NB4 (cell line): ENCODE results near the gene HSD17B1.

Source experiments
- DNase-seq: peaks from one replicate; pipeline ENCODE4 v3.0.0; 2010; ENCODE audit warnings: low read depth
- H3K4me3 ChIP-seq: one replicate; pipeline ENCODE4 v1.5.1; 2011; ENCODE audit warnings: mild to moderate bottlenecking, low read depth, low read length, moderate library complexity
- MYC ChIP-seq: IDR thresholded peaks from 2 replicates; pipeline ENCODE4 v1.6.1; 2011; ENCODE audit warnings: low read depth, low read length
- POLR2A ChIP-seq: IDR thresholded peaks from 2 replicates; pipeline ENCODE4 v1.6.1; 2011; ENCODE audit warnings: mild to moderate bottlenecking; ENCODE audit not compliant: insufficient read length; ENCODE audit errors: extremely low read depth
- TF ChIP-seq, protein P1 (sequence below): IDR thresholded peaks from one replicate; pipeline ENCODE4 v1.5.1; 2012; ENCODE audit warnings: low read depth, low read length
- TF ChIP-seq, protein P2 (sequence below): IDR thresholded peaks from 2 replicates; pipeline ENCODE4 v1.6.1; 2011; ENCODE audit warnings: low read depth, low read length

The HSD17B1 gene

DNA sequence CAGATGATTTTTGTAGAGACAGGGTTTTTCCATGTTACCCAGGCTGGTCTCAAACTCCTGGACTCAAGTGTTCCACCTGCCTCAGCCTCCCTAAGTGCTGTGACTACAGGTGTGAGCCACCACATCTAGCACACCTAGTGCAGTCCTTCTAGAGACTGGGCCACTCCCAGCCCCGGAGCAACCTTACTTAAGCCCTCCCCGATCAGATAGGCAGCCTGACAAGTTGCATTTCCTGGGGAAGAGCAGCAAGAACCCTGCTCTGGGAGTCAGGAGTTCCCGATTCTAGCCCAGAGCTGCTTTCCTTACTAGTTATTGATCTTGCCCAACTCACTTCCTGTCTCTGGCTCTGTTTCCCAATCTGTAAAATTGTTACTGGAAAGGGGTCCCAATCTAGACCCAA, 23.7 kb upstream of the HSD17B1 start:
- no peak for DNase-seq
- TF ChIP-seq MYC = no peak
- TF ChIP-seq, protein P1, sequence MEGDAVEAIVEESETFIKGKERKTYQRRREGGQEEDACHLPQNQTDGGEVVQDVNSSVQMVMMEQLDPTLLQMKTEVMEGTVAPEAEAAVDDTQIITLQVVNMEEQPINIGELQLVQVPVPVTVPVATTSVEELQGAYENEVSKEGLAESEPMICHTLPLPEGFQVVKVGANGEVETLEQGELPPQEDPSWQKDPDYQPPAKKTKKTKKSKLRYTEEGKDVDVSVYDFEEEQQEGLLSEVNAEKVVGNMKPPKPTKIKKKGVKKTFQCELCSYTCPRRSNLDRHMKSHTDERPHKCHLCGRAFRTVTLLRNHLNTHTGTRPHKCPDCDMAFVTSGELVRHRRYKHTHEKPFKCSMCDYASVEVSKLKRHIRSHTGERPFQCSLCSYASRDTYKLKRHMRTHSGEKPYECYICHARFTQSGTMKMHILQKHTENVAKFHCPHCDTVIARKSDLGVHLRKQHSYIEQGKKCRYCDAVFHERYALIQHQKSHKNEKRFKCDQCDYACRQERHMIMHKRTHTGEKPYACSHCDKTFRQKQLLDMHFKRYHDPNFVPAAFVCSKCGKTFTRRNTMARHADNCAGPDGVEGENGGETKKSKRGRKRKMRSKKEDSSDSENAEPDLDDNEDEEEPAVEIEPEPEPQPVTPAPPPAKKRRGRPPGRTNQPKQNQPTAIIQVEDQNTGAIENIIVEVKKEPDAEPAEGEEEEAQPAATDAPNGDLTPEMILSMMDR = no peak
- no peak for TF ChIP-seq POLR2A
- TF ChIP-seq, protein P2, sequence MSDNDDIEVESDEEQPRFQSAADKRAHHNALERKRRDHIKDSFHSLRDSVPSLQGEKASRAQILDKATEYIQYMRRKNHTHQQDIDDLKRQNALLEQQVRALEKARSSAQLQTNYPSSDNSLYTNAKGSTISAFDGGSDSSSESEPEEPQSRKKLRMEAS = no peak
- no peak overlapping the region for H3K4me3 ChIP-seq

DNA sequence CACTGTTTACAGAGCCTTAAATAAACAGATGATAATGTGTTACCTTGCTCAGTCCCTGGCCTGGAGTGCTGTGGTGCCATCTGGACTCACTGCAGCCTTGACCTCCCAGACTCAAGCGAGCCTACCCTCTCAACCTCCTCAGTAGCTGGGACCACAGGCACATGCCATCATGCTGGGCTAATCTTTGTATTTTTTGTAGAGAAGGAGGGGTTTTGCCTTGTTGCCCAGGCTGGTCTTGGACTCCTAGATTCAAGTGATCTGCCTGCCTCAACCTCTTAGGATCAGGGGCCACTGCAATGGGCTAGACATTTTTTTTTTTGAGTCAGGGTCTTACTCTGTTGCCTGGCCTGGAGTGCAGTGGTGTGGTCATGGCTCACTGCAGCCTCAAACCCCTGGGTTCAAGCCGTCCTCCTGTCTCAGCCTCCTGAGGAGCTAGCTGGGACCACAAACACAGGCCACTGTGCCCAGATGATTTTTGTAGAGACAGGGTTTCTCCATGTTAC, 21.7 kb upstream of the HSD17B1 start:
- TF ChIP-seq MYC (no peak), POLR2A (no peak)
- TF ChIP-seq, protein P2 = no peak
- TF ChIP-seq, protein P1 = no peak
- H3K4me3 ChIP-seq = no peak overlapping the region
- DNase-seq = no peak

DNA sequence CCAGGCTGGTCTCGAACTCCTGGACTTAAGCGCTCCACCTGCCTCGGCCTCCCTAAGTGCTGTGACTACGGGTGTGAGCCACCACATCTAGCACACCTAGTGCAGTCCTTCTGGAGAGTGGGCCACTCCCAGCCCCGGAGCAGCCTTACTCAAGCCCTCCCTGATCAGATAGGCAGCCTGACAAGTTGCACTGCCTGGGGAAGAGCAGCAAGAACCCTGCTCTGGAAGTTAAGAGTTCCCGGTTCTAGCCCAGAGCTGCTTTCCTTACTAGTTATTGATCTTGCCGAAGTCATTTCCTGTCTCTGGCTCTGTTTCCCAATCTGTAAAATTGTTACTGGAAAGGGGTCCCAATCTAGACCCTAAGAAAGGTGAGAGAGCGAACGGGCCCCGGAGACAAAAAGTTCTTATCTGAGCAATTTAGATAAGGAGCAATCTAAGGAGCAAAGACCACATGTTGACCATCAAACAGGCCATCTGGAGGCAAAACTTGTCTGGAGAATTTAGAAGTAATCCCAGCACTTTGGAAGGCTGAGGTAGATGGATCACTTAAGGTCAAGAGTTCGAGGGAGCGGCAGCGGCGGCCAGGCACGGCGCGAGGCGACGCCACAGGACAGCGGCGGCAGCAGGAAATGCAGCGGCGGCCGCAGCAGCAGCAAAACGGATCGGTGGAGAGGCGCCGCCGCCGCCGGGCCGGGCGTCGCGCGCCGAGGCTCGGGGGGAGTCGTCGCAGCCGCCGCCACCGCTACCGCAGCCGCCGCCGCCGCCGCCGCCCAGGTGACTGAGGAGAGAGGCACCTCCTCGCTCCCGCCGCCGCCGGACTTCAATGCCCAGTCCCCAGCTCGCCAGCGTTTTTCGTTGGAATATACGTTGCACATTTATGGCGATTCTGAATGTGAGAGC, 21.0 kb upstream of the HSD17B1 start:
- H3K4me3 ChIP-seq = peak overlapping the region; percentile 55
- no peak for TF ChIP-seq MYC
- TF ChIP-seq, protein P1 = no peak
- TF ChIP-seq, protein P2 = no peak
- no peak for TF ChIP-seq POLR2A
- peak; percentile 80 for DNase-seq

DNA sequence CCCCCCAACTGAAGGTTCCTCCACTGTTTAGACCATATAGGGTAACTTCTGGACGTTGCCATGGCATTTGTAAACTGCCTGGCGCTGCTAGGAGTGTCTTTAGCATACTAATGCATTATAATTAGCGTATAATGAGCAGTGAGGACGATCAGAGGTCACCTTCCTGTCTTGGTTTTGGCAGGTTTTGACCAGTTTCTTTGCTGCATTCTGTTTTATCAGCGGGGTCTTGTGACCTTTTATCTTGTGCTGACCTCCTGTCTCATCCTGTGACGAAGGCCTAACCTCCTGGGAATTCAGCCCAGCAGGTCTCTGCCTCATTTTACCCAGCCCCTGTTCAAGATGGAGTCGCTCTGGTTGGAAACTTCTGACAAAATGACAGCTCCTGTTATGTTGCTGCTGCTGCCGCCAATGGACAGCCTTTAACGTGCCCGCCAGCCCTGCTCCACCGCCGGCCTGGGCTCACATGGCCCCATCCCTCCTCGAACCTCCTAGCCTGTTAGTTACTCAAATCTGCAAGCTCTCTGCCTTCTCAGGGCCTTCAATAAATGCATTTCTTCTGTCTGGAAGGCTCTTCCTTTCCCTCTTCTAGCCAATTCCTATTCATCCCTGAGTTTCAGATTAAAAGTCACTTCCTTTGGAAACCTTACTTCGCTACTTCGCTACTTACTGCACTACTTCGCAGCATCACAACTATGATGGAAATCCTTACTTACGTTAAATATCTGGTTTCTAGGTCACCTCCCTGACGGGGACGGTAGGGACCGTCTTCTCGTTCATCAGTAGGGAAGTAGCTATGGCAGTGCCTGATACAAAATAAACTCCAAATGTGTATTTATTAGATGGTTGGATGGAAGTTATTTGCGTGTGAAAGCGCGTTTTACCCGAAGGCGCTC, 17.3 kb upstream of the HSD17B1 start:
- peak overlapping the region; percentile 56 for H3K4me3 ChIP-seq
- peak; percentile 24 for DNase-seq
- TF ChIP-seq, protein P2 = no peak
- TF ChIP-seq, protein P1 = no peak
- TF ChIP-seq MYC (no peak), POLR2A (no peak)

DNA sequence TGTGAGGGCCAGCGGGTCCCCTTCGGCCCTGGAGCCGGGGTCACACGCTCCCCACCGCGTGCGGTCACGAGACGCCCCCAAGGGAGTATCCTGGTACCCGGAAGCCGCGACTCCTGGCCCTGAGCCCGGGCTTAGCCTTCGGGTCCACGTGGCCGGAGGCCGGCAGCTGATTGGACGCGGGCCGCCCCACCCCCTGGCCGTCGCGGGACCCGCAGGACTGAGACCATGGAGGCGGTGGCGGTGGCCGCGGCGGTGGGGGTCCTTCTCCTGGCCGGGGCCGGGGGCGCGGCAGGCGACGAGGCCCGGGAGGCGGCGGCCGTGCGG, 16.7 kb upstream of the HSD17B1 start, which contains the start of gene NAGLU:
NAGLU (plus strand) TSS at position 194 of the 324 bp plus-strand sequence; CDS start at position 226, 32 bp downstream.
- peak within 1 kb of the TSS; percentile 85 for H3K4me3 ChIP-seq
- TF ChIP-seq, protein P1 = no peak
- TF ChIP-seq MYC = peak; percentile 53; the same call in 1 of the 2 replicates
- peak; percentile 44 for TF ChIP-seq POLR2A
- TF ChIP-seq, protein P2 = peak; percentile 98
- DNase-seq = peak; percentile 94
